Esophagus muscularis mucosa (tissue), 4 donors: ENCODE data around the gene CMTM3. TPM values are rescaled to one million over a fixed set of nuclear protein-coding genes. Genes with fewer than 3 reads are reported as not detected.

Source experiments
- DNase-seq: peaks from one replicate; pipeline ENCODE4 v3.0.0-alpha.2; 2017; ENCODE audit errors: extremely low spot score
- H3K27ac ChIP-seq, 4 donors: fragments of 200-600 bp; sonication (generic); replicated peaks in 1 of 4; 1 replicate in 3 of 4; 2 replicates in 1 of 4; pipeline ENCODE4 v1.5.1; 2016 to 2019; ENCODE audit warnings: mild to moderate bottlenecking in 1 of 4
- H3K27me3 ChIP-seq, 4 donors: fragments of 200-600 bp; sonication (generic); one replicate each; pipeline versions ENCODE4 v1.5.1 to v1.6.0; 2016 to 2019
- H3K36me3 ChIP-seq, 4 donors: fragments of 200-600 bp; sonication (generic); one replicate each; pipeline ENCODE4 v1.5.1; 2016 to 2019
- H3K4me1 ChIP-seq, 4 donors: fragments of 200-600 bp; sonication (generic); one replicate each; pipeline ENCODE4 v1.5.1; 2016 to 2019
- H3K4me3 ChIP-seq, 4 donors: fragments of 200-600 bp; sonication (generic); 1 replicate in 2 of 4; 2 replicates in 2 of 4; pipeline ENCODE4 v1.5.1; 2016 to 2019; ENCODE audit warnings: mild to moderate bottlenecking in 4 of 4, moderate library complexity in 1 of 4
- H3K9me3 ChIP-seq, 4 donors: fragments of 200-600 bp; sonication (generic); 1 replicate in 3 of 4; 2 replicates in 1 of 4; pipeline ENCODE4 v1.5.1; 2016 to 2019
- CTCF ChIP-seq, 3 experiments: fragments of 200-600 bp in 2 of 3; fragments of 450-650 bp in 1 of 3; sonication (generic) in 2 of 3; IDR thresholded peaks; one replicate each; pipeline ENCODE4 v1.5.1; 2017 to 2019; ENCODE audit warnings: antibody characterized with exemption in 3 of 3, mild to moderate bottlenecking in 2 of 3, moderate library complexity in 1 of 3
- EP300 ChIP-seq: sonication (generic); formaldehyde crosslinking; IDR thresholded peaks from one replicate; pipeline ENCODE4 v1.6.1; 2017; ENCODE audit warnings: antibody characterized with exemption
- POLR2A ChIP-seq: fragments of 450-650 bp; IDR thresholded peaks from one replicate; pipeline ENCODE4 v1.6.1; 2017; ENCODE audit warnings: antibody characterized with exemption, moderate library complexity, mild to moderate bottlenecking, low read depth
- POLR2AphosphoS5 ChIP-seq, 2 donors: sonication (generic); formaldehyde crosslinking; IDR thresholded peaks; one replicate each; pipeline ENCODE4 v1.6.1; 2017; ENCODE audit warnings: antibody characterized with exemption in 2 of 2
- WGBS: methylation state at CpG from one replicate; pipeline ENCODE4 v1.1.5; 2018; 5-methylcytosine and 5-hydroxymethylcytosine counted together
- intact Hi-C: fragments of 100-400 bp; cut with DNase I; formaldehyde crosslinking; loops from one replicate; pipeline ENCODE4 v1.15.1; 2023
- total RNA-seq, 4 donors: library from RNA; depleted of rRNA; stranded (reverse); fragments of >200 nt; gene quantifications; one replicate each; pipeline versions ENCODE4 v1.1.0 to v1.2.1, GENCODE V29; 2016

CMTM3 gene
- total RNA-seq, 4 donors from 2014 or later: 13.7 to 24.5 (median 17.3) TPM

GRCh38 chr16:66603537-66604375, 748 bp upstream of the CMTM3 start:
- Histone ChIP-seq H3K27me3 (peaks cover 0 to 54% (median 0%) of the 10 kb centered on the region in 4 donors), H3K4me1 (peaks cover 21 to 46% (median 44%) of the 10 kb centered on the region in 4 donors), H3K27ac (peak overlapping the region; percentile 82 to 89 (median 84)), H3K4me3 (peak overlapping the region; percentile 64 to 91 (median 72)), H3K36me3 (no peaks in the 10 kb centered on the region), H3K9me3 (no peaks in the 10 kb centered on the region)
- 8% methylated on average over 32 of the region's 32 CpGs for WGBS
- TF ChIP-seq EP300 (no peak), POLR2AphosphoS5 (IDR thresholded peaks at IDR 0.05) (peak in 1 of 2 donors; percentile 6), POLR2A (no peak), CTCF (IDR thresholded peaks at IDR 0.05) (no peak)
- intact Hi-C loops: loop anchor here (5.0 kb wide), 1 partner anchor 196 kb away; no protein-coding TSS in a partner anchor
- DNase-seq: no peak

GRCh38 chr16:66605177-66605978, 874 bp downstream of the CMTM3 start:
- Histone ChIP-seq H3K27ac (peak overlapping the region; percentile 82 to 89 (median 84)), H3K4me1 (peaks cover 25 to 51% (median 48%) of the 10 kb centered on the region in 4 donors), H3K36me3 (peaks cover 7 to 15% (median 14%) of the 10 kb centered on the region in 4 donors), H3K4me3 (peak overlapping the region; percentile 64 to 91 (median 72)), H3K9me3 (no peaks in the 10 kb centered on the region), H3K27me3 (peaks cover 0 to 51% (median 0%) of the 10 kb centered on the region in 4 donors)
- intact Hi-C loops: loop anchor here (5.0 kb wide), 3 partner anchors 118 to 262 kb away; partner anchors contain the start of gene DYNC1LI2
- 10% methylated on average over 24 of the region's 61 CpGs for whole genome bisulfite sequencing
- TF ChIP-seq EP300: no peak
- TF ChIP-seq POLR2A: no peak
- no peak for TF ChIP-seq CTCF (IDR thresholded peaks at IDR 0.05)
- TF ChIP-seq POLR2AphosphoS5 (IDR thresholded peaks at IDR 0.05): no peak
- DNase-seq: no peak

- peaks cover 0 to 49% (median 0%) of the 10 kb centered on the region in 4 donors for H3K27me3 ChIP-seq
- no peaks in the 10 kb centered on the region for H3K9me3 ChIP-seq
- peaks cover 7 to 23% (median 22%) of the 10 kb centered on the region in 4 donors for H3K36me3 ChIP-seq
- H3K4me1 ChIP-seq: peaks cover 25 to 51% (median 48%) of the 10 kb centered on the region in 4 donors
- 68% methylated on average over 9 of the region's 10 CpGs for WGBS
- DNase-seq: no peak
- TF ChIP-seq CTCF (IDR thresholded peaks at IDR 0.05) (no peak), POLR2A (no peak), POLR2AphosphoS5 (IDR thresholded peaks at IDR 0.05) (no peak), EP300 (no peak)
- intact Hi-C loops: loop anchor here (5.0 kb wide), 3 partner anchors 119 to 261 kb away; partner anchors contain the start of gene DYNC1LI2
- H3K27ac ChIP-seq: peak overlapping the region; percentile 82 to 89 (median 84)
- H3K4me3 ChIP-seq: peak overlapping the region; percentile 64 to 91 (median 72)
Observed at GRCh38 chr16:66605979-66606751, 1.7 kb downstream of the CMTM3 start.
